Measurements from ENCODE around the gene NFYC.
A peak's percentile ranks its signal among the peaks of the same experiment; 100 is the strongest.
"Not testable (repeated sequence)": the region's sequence is repeated elsewhere in the genome, so short reads cannot be mapped to it uniquely, and the experiment has no call there.

NFYC gene

GRCh38 chr1:40665335-40666171 lies 26.0 kb upstream of the NFYC start, which contains the start of gene RIMS3:
TSS of gene RIMS3 (minus strand) at chr1:40665682. CDS start at chr1:40641925, 23,757 bp downstream.
- peak; percentile 81 for DNase-seq (ENCODE audit: low read depth)

GRCh38 chr1:40668769-40669525 lies 22.6 kb upstream of the NFYC start:
- peak; percentile 79 for DNase-seq (ENCODE audit: low read depth)

GRCh38 chr1:40673452-40673851 lies 18.1 kb upstream of the NFYC start:
- DNase-seq (ENCODE audit: low read depth) = no peak

- no peak for DNase-seq (ENCODE audit: low read depth)
These were observed 15.0 kb upstream of the NFYC start for GRCh38 chr1:40676501-40676900.

GRCh38 chr1:40679165-40679953 lies 12.1 kb upstream of the NFYC start:
- DNase-seq (ENCODE audit: low read depth) = no peak

- DNase-seq (ENCODE audit: low read depth) = no peak
These were observed 6.8 kb upstream of the NFYC start for GRCh38 chr1:40684669-40685068.

- no peak for DNase-seq (ENCODE audit: low read depth)
These were observed 4.4 kb upstream of the NFYC start for GRCh38 chr1:40687059-40687458.

GRCh38 chr1:40687661-40688060 lies 3.8 kb upstream of the NFYC start:
- no peak for DNase-seq (ENCODE audit: low read depth)

- DNase-seq (ENCODE audit: low read depth) = no peak
These were observed 1.8 kb upstream of the NFYC start for GRCh38 chr1:40689737-40690136.

- DNase-seq (ENCODE audit: low read depth) = no peak
These were observed 550 bp upstream of the NFYC start for GRCh38 chr1:40690771-40691537.

GRCh38 chr1:40692429-40692895 lies 958 bp downstream of the NFYC start:
- no peak for DNase-seq (ENCODE audit: low read depth)

GRCh38 chr1:40693425-40693824 lies 1.9 kb downstream of the NFYC start:
- no peak for DNase-seq (ENCODE audit: low read depth)

GRCh38 chr1:40694353-40694874 lies 2.9 kb downstream of the NFYC start:
- no peak for DNase-seq (ENCODE audit: low read depth)

- no peak for DNase-seq (ENCODE audit: low read depth)
These were observed 4.8 kb downstream of the NFYC start for GRCh38 chr1:40696294-40696693.

- no peak for DNase-seq (ENCODE audit: low read depth)
These were observed 5.9 kb downstream of the NFYC start for GRCh38 chr1:40697436-40697835.

- DNase-seq (ENCODE audit: low read depth) = no peak
These were observed 8.3 kb downstream of the NFYC start for GRCh38 chr1:40699787-40700186.

- DNase-seq (ENCODE audit: low read depth) = no peak
These were observed 10.2 kb downstream of the NFYC start for GRCh38 chr1:40701684-40702083.

GRCh38 chr1:40702810-40703209 lies 11.3 kb downstream of the NFYC start:
- not testable (repeated sequence) for DNase-seq (ENCODE audit: low read depth)

- DNase-seq (ENCODE audit: low read depth) = no peak
These were observed 11.8 kb downstream of the NFYC start for GRCh38 chr1:40703316-40703715.

GRCh38 chr1:40704817-40705733 lies 13.6 kb downstream of the NFYC start:
- no peak for DNase-seq (ENCODE audit: low read depth)
